Renal cortex interstitium (tissue), 11 donors: ENCODE measurements around the gene GNG7. TPM values are rescaled to one million over a fixed set of nuclear protein-coding genes. Genes with fewer than 3 reads are reported as not detected.
"Not testable (repeated sequence)": the region's sequence is repeated elsewhere in the genome, so short reads cannot be mapped to it uniquely, and the experiment has no call there.

Source experiments
- DNase-seq, 11 donors: peaks; one replicate each; pipeline ENCODE4 v3.0.0-alpha.2; 2013; ENCODE audit warnings: low read depth in 9 of 11, low spot score in 4 of 11; ENCODE audit errors: extremely low read depth in 1 of 11
- polyA plus RNA-seq, 3 donors: library from polyadenylated mRNA; unstranded; fragments of 120-200 nt; gene quantifications; one replicate each; pipeline ENCODE4 v1.2.1, GENCODE V29; 2013; ENCODE audit not compliant: insufficient read length in 3 of 3

GNG7 gene
- polyA plus RNA-seq, 3 donors: 5.1 to 7.2 (median 5.9) TPM

DNA sequence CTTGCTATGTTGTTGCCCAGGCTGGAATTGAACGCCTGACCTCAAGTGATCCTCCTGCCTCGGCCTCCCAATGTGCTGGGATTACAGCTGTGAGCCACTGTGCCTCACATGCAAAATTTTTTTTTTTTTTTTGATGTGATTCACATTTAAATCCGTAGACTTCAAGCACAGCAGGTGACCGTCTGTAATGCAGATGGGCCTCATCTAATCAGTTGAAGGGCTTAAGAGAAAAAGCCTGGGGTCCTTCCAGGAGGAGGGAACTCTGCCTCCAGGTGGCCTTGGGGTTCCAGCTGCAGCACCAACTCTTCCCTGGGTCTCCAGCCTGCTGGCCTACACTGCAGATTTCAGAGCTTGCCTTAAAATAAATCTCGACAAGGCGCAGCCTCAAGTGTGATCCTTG lies 183.0 kb downstream of the GNG7 start:
- no peak for DNase-seq

DNA sequence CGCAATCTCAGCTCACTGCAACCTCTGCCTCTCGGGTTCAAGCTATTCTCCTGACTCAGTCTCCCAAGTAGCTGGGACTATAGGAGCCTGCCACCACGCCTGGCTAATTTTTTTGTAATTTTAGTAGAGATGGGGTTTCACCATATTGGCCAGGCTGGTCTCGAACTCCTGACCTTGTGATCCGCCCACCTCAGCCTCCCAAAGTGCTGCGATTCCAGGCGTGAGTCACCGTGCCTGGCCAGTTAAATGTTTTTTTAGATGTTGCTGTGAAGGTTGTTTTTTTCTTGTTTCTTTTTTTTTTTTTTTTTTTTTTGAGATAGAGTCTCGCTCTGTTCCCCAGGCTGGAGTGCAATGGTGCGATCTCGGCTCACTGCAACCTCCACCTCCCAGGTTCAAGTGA lies 183.6 kb downstream of the GNG7 start:
- DNase-seq: not testable (repeated sequence)

DNA sequence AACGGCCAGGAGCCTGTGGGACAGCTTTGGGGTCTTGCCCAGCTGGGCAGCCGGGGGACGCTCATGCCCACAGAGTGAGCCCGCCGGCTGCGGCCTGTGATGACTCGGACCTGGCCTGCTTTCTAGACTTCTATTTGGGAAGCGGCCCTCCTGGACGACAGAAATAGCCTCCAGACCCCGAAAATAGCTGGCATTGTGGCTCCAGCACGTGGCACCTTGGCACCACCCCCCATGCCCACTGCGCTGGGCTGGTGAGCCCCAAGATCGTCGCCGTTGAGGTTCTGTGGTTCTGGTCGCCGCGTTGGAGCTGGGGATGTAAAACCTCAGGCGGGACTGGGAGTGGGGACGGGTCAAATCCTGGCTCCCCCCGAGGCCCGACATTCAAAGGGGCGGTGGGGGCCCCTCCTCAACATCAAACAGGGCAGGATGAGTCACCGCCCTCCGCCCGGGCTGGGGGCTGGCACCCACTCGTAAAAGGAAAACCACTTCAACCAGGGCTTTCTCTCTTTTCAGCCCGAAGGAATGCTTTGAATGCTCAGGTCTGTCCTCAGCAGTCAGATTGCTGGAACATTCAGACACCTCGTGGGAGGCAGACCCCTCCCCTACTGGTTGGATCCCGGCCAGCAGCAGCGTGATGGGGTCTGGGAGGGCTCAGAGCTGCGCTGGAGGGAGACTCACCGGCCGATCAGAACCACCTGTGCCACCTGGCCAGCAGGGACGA lies 184.5 kb downstream of the GNG7 start:
- DNase-seq: no peak

DNA sequence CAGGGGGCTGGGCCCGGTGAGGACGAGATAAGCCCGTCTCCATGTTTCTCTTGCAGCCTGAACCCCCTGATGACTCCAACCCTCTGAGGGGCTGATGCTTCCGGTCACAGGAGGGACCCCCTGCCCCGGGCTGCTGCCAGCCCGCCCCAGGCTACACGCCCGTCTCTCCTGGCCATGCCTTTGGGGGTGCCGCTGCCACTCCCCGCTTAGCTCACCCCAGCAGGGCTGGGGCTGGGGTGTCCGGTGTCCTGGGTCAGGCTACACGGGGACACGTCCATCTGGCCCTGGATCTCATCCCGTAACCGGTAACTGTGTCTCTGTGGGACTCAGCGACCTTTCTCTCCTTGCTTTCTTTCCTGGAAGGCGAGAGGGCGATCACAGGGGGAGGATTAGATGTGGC lies 185.8 kb downstream of the GNG7 start:
- no peak for DNase-seq

DNA sequence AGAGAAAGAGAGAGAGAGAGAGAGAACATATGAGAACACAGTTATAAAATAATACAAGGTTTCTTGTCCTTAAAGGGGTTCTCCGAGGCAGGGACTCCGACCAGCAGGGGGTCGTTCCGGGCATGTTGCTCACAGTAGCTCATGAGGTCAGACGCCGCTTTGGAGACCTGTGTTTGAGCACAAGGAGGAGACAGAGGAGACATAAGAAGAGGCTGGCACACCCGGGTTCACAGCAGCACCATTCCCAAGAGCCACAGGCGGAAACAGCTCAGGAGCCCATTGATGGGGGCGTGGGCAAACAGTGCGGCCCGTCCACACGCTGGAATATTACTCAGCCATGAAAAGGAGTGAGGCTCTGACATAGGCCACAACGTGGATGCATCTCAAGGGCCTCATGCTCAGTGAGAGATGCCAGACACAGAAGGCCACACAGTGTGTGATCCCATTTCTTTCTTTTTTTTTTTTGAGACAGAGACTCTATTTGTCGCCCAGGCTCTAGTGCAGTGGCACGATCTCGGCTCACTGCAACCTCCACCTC lies 187.4 kb downstream of the GNG7 start:
- DNase-seq: no peak

DNA sequence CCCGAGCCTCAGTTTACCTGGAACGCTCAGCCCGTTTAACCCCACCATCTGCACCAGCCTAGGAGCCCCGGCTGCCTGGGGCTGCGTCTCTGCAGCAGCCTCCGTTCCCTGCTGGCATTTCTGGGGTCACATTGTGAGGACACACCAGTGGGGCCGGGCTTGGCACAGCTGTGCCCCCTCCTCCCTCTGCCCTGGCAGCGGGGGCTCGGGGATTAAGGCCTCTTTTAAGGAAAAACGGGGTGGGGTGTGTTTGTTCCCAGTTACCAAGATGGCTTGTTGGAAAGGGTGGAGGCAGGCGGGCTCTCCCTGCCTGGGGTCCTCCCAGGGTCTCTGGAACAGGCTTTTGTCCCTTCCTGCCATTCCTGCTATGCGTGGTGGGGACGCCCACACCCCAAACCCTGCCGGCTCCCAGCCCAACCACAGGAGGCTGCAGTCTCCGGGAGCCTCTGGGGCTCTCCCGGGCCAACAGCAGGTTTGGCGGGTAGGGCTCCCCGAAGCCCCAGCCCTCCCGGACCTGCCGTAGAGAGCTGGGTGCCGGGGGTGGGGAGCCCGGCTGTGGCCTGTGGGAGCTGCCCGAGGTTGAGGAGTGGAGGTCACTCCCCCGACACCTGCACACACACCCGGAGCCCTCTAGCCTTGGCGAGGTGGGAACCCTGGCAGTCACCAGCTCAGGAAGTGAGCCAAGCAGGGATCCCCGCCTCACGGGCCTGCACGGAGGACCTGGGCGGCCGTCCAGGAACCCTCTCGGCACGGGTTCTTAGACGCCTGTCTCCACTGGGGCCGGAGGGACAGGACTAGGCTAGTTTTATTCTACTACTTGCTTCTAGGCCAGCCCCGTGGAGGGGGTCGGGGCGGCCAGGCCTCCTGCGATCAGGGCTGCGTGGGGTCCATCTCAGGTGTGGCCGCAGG lies 189.7 kb downstream of the GNG7 start:
- DNase-seq: no peak

DNA sequence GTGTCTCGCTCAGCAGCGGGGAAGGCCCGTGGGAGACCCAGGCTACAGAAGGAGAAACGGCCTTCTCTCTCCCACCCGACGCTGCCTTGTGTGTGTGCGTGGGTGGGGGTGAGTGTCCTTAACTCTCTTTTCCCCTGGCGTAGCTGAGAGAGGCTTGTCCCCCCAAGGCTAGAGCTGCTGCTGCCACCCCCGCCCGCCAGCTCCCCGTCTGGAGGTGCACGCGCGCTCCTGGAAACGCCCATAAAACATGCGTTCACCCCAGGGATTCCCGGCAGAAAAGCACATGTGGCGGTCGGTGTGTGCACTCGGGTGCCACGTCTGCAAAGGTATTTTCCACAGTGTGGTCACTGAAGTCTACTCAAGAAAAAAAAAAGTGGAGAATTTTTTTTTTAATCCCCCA lies 190.5 kb downstream of the GNG7 start:
- DNase-seq: no peak

DNA sequence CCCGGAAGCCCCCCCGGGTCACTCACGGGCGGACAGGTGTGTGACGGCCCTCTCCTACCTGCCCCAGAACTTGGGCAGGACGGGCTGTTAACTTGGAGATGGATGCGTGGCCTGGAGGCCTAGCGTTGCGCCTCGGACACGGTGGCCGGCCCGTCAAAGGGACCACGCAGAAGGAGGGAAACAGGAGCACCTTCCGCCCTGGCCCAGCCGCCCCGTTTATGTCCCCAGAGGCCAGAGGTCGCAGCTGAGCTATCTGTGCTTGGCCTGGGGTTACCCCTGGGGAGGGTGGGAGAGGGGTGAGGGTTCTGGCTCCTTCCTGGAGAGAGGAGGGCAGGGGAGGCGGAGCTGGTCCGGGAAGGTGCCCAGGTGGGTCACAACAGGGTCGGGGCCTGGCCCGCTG lies 190.9 kb downstream of the GNG7 start:
- no peak for DNase-seq

DNA sequence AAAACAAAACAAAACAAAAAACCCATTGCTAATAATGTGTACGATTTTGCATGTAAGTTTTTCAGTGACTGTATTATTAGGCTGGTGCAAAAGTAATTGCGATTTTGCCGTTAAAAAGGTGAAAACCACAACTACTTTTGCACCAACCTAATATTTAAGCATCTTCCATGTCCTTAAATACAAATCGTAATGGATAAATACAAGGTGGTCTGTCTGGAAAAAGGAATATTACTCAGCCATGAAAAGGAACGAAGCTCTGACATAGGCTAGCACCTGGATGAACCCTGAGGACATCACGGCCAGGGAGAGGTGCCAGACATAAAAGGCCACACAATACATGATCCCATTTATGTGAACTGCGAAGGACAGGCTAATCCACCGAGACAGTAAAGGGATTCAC lies 193.4 kb downstream of the GNG7 start:
- no peak for DNase-seq

DNA sequence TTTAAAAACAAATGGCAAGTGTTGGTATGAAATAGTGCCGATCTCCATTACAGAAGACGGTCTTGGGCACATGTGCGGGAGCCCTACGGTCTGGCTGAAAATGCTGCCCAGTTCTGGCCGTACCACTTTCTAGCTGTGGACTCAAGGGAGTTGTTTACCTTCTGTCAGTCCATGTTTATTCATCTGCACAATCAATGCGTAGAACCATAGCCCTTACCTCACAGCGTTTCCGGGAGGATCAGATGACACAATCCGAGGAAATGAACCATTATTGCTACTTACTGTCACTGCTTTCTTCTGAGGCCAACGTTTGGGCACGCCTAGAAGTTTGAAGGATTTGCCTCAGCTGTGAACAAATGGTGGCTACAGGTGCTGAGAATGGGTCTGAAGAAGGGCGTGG lies 195.4 kb downstream of the GNG7 start:
- DNase-seq: peak in 2 of 11 donors; percentile 31 to 68

DNA sequence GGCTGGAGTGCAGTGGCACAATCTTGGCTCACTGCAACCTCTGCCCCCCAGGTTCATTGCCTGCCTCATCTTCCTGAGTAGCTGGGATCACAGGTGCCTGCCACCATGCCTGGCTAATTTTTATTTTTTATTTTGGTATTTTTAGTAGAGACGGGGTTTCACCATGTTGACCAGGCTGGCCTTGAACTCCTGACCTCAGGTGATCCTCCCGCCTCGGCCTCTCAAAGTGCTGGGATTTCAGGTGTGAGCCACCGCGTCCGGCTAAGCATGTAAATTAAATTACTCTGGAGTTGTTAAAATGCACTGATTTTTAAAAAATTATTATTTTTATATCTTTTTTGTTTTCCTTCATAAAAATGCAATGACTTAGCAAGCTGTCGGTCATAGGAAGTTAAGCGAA lies 195.8 kb downstream of the GNG7 start:
- not testable (repeated sequence) for DNase-seq

DNA sequence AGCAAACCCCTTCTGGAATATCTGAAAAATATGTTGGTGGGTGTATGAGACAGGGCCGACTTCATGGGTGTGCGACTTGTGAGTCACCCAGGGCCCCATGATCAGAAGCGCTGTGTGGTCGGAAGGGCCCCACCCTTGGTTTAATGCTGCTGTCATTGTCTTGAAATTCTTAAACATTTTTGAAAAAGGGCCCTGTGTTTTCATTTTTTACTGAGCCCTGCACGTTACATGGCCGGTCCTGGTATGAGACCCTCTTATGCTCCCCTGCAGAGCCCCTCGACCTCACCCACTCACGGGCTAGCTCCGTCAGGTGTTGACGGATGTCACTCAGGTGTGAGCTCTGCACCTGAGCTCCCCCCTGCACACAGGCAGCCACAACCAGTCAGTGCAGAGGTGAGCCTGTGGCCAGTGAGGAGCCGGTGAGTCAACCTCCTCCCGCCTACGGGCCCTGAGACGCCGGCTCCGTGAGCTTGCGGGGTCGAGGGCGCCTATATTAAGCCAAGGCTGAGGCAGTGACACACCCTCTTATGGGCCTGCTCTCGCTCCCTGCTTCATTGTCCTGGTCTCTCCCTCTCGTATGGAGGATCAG lies 198.9 kb downstream of the GNG7 start:
- no peak for DNase-seq

DNA sequence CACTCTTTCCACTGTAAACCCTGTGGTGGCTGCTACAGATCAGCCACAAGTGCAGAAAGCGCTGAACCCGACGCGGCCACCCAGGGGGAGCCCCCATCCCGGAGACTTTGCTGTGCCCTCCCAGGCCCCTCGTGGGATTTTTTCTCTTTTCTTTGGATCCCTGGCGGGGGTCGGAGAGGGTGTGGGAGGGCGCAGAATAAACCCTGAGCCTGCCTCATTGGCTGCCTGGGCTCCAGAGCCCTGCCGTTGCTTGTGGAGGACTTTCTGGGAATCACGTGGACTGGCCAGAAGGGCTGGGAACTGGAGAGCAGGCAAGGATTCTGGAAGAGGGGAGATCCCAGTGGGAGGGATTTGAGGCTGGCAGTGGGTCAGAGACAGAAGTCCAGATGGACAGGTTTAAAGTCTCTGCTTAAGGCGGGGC lies 201.6 kb downstream of the GNG7 start:
- no peak for DNase-seq

DNA sequence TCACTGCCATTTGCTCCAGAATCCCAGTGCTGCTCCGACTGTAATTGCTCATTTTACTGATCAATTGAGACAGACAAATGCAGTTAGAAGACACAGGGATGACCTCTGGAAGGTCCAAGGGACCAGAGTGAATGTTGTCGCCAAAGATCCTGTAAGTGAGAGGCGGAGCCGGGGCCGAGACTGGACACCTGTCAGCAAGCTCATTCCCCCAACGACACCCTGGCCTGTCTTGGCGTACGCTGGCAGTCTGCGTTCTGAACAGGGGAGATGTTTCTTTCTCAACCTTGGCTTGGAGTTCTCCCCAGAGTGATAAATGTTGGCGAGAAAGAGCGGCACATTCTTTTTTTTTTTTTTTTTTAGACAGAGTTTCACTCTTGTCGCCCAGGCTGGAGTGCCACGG lies 202.3 kb downstream of the GNG7 start:
- no peak for DNase-seq

DNA sequence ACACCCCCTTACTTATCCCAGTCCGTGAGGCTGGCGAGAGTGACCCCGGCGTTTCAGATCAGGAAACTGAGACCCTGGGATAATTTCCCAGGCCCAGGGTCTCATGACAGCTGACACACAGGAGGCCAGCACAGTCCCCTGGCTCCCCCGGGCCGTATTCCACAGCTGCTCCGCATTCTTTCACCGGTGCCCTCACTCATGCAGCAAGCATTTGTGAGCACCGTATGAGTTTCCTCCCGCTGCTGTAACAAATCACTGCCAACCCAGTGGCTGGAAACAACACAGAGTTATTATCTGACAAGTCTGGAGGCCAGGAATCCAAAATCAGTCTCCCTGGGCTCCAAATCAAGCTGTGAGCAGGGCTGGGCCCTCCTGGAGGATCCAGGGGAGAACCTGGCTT lies 205.3 kb downstream of the GNG7 start:
- DNase-seq: no peak

DNA sequence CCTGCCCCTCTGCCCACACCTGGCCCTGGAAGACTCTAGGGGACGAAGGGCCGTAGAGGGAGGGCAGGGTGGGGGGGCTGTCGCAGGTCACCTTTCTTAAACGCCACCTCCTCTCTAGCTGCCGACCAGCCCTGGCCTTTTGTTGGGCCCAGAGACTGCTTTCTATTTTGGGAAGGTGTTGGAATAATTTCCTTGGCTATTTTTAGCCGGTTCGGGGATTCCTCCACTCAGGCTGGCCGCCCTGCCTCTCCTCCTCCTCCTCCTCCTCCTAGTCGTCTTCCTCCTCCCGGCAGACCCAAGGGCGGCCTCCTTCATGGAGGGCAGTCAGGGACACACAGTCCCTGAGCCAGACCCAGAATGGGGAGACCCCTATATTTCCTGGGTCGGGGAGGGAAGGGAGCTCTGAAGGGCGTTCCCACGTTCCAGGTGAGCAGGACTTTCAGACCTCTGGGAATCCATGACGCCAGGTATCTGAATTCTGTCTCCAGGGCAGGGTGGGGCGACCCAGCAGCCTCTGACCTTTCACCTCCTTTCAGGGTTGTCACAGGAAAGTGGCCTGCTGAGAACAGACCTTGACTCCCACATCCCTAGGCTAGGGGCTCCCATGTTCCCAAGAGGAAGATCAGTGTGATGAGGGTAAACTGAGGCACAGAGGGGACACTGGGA lies 206.7 kb downstream of the GNG7 start:
- no peak for DNase-seq

DNA sequence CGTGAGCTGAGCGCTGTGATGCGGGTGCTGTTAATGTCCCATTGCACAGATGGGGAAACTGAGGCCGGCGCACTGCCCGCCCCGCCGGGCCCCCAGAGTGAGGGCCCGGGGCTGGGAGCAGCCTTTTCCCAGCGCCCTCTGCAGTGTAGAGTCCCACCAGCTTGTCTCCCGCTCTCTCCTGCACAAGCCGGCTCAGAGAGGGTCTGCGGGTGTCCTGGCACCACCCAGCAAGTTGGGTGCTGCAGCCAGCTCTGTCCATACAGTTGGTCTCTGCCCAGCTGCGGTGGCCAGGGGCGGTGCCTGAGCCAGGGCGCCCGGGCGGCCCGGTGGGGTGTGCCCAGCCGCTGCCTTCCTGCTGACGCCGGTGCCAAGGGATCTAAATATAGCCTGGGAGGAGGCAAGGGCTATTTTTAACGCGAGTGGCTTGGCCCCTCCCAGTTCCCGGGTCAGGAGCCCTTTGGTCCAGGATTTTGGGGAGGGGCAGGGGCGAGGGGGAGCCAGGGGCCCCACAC lies 207.3 kb downstream of the GNG7 start:
- DNase-seq: no peak

DNA sequence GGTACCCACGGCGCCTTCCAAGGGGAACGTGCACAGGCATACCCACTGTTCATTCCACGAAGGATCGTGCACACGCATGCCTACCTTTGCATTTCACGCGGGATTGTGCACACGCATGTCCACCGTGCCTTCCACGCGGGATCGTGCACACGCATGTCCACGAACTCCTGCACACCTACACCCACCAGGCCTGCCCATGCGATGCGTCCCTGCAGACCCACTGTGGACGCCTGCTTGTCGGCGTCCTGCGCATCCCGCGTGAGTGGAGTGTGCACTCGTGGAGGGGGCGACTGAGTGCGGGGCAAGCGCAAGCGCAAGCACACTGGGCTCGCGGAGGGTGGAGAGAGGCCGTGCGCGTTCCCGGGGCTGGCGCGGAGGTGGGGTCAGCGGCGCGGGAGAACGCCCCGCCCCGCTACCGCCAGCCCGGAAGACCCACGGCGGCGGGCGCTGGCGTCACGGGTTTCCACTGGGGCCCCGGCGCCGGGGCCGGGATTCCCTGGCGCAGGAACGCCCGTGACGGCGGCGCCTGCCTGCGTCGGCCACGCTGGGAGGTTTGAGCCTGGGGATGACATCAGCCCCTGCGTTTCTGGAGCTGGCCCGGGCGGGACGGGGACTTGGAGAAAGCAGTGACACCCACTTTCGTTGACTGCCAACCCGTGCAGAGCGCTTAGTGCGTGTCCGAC lies 207.9 kb downstream of the GNG7 start:
- DNase-seq: no peak

DNA sequence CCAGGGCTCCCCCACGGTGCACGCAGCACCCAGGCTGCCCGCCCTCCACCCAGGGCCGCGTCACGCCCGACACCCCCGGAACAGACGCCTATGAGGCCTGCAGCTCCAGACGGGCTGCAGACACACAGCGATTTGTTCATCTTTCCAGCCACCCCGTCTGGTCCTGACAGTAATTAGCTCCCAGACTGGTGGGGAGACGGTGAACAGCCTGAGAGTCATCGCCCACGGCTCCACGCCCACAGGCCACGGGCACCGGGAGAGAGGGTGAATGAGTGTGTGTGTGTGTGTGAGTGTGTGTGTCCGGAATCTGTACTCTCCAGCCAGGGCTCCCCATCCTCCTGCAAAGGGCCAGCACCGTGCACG lies 208.4 kb downstream of the GNG7 start:
- DNase-seq: no peak
